GM10248 (cell line): Measurements from ENCODE around the gene MICALL2.

ENCODE experiments used
- CTCF ChIA-PET: fragments of 300-600 bp; sonication (Branson Sonifier 250); formaldehyde crosslinking; extraction: SDS; loops from one replicate; lab custom pipeline; 2021; ENCODE audit warnings: antibody characterized with exemption; lab: Yijun Ruan, JAX
- POLR2A ChIA-PET: fragments of 350-650 bp; sonication (Branson Sonifier 250); formaldehyde crosslinking; extraction: SDS; loops from one replicate; lab custom pipeline; 2020; ENCODE audit warnings: antibody characterized with exemption; lab: Yijun Ruan, JAX
- DNase-seq: peaks from one replicate; pipeline ENCODE4 v3.0.0; 2012; ENCODE audit errors: extremely low spot score
- TF ChIP-seq, protein P1 (sequence below): IDR thresholded peaks from 2 replicates; pipeline ENCODE4 v1.5.1; 2012; ENCODE audit warnings: mild to moderate bottlenecking, low read depth; ENCODE audit errors: extremely low read depth, missing control alignments, control extremely low read depth

Gene MICALL2

GRCh38 chr7:1502845-1503244, 43.6 kb upstream of the MICALL2 start:
- POLR2A ChIA-PET: no interaction called here
- CTCF ChIA-PET: interaction anchor here (0.9 to 2.2 kb wide), 2 partner anchors 10 to 76 kb away, joined by 3 to 5 read pairs; no protein-coding TSS in a partner anchor
- TF ChIP-seq, protein P1, sequence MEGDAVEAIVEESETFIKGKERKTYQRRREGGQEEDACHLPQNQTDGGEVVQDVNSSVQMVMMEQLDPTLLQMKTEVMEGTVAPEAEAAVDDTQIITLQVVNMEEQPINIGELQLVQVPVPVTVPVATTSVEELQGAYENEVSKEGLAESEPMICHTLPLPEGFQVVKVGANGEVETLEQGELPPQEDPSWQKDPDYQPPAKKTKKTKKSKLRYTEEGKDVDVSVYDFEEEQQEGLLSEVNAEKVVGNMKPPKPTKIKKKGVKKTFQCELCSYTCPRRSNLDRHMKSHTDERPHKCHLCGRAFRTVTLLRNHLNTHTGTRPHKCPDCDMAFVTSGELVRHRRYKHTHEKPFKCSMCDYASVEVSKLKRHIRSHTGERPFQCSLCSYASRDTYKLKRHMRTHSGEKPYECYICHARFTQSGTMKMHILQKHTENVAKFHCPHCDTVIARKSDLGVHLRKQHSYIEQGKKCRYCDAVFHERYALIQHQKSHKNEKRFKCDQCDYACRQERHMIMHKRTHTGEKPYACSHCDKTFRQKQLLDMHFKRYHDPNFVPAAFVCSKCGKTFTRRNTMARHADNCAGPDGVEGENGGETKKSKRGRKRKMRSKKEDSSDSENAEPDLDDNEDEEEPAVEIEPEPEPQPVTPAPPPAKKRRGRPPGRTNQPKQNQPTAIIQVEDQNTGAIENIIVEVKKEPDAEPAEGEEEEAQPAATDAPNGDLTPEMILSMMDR: no peak

GRCh38 chr7:1501487-1502270, 42.4 kb upstream of the MICALL2 start:
- DNase-seq: no peak
- TF ChIP-seq, protein P1: no peak
- CTCF ChIA-PET: no interaction called here
- POLR2A ChIA-PET: no interaction called here

More at GRCh38 chr7:1502845-1503244, 43.6 kb upstream of the MICALL2 start:
- no peak for DNase-seq

DNA sequence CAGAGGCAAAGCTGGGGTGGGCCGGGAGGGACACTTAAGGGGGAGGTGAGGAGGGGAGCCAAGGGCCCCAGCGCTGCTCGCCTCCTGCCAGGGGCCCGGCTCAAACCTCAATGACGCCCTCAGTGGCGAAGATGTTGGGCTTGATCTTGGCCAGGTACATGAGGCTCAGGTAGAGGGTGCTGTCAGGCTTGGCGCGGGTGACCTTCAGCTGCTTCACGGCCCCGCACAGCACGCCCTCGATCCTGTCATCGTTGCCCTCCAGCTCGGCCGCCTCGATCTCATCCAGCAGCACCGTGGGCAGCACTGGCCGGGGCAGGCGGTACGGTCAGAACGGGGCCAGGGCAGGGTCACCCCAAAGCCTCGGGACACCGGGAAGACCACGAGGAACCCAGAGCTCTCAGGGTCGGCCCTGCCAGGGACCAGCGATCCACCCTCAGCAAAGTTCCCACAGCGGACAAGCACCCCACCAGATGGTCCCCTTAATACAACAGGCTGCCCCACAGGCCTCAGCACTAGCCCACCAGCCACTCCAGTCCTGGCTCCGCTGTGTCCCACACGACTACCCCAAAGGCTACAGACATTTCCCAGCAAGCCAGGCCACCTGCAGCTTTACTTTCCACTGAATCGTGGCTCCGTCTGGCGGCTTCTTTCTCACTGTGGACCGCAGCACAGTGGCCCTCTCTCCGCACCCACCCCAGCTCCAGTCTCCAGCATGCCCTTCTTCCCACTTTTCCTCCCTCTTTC, 41.0 kb upstream of the MICALL2 start:
- ChIA-PET POLR2A (no interaction called here), CTCF (interaction anchor here (1.6 kb wide), 1 partner anchor 9 kb away, joined by 3 read pairs; no protein-coding TSS in a partner anchor)

DNA sequence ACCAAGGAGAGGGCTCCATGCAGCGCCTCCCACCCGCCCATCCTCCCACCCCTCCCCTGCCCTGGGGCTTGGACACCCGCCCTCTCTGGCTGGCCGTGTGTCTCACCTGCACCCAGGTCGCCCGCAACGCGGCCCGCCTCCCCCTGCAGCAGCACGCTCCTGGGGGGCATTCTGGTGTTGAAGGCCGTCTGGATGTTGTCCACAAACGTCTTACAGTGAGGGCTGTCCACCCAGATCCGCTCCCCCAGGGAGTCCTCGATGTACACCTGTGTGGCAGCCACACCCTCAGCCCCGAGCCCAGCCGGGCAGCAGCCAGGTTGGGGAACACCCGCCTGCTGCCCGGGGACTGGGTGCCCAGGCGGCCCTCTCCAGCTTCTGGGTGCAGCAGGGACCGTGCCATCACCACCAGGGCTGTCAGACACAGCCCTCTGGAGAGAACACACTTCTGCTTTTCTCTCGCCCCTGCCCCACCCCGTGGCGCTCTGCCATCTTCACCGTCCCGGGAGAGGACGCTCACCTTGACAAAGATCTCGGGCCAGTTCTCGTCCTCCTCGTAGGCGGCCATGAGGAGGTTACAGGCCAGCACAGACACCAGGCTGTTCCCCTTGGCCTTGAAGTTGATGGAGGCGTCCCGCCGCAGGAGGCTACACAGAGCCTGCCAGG, 40.2 kb upstream of the MICALL2 start:
- CTCF ChIA-PET: interaction anchor here (1.6 kb wide), 1 partner anchor 8 kb away, joined by 3 read pairs; no protein-coding TSS in a partner anchor
- POLR2A ChIA-PET: interaction anchor here (0.6 kb wide), 1 partner anchor 906 kb away, joined by 4 read pairs; no protein-coding TSS in a partner anchor
- TF ChIP-seq, protein P1: no peak
- no peak for DNase-seq

More for the DNA sequence above, 41.0 kb upstream of the MICALL2 start:
- TF ChIP-seq, protein P1: no peak
- DNase-seq: no peak

GRCh38 chr7:1498370-1499305, 39.4 kb upstream of the MICALL2 start:
- ChIA-PET POLR2A (interaction anchor here (0.6 kb wide), 1 partner anchor 907 kb away, joined by 4 read pairs; no protein-coding TSS in a partner anchor), CTCF (interaction anchor here (1.6 to 2.2 kb wide), 2 partner anchors 7 to 24 kb away, joined by 3 to 7 read pairs; no protein-coding TSS in a partner anchor)
- no peak for DNase-seq
- TF ChIP-seq, protein P1: no peak
